Dermis microvascular lymphatic vessel endothelial cell (primary cell): ENCODE measurements around the gene NOD2. TPM values are rescaled to one million over a fixed set of nuclear protein-coding genes. Genes with fewer than 3 reads are reported as not detected.

Experiments
- DNase-seq, 2 donors: peaks; one replicate each; pipeline versions ENCODE4 v3.0.0 to v3.0.0-alpha.2; 2010; ENCODE audit warnings: low read depth in 2 of 2
- total RNA-seq: library from RNA; depleted of rRNA; stranded (reverse); fragments of >200 nt; gene quantifications from 2 replicates; pipeline ENCODE4 v1.2.1, GENCODE V29; 2014

Gene NOD2
- total RNA-seq, 1 donor from 2014 or later, result 0.26 TPM

DNA sequence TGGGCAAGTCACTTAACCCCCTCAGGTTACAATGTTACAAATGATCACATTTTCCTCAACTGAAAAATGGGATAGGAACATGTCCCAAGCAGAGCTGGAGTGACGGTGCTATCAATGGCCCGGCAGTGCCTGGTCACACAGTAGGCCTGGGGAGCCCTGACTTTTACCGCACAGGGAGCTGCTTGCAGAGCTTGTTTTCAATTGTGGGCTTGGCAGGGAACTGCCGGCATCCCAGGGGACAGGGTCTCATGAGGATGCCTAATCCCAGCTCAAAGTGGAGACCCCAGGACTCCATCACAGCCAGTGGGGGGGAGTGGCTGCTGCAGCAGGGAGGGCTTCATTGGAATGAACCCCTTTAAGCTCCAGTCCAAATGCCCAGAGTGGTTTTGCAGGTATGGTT lies 23.7 kb upstream of the NOD2 start:
- no peak for DNase-seq

DNA sequence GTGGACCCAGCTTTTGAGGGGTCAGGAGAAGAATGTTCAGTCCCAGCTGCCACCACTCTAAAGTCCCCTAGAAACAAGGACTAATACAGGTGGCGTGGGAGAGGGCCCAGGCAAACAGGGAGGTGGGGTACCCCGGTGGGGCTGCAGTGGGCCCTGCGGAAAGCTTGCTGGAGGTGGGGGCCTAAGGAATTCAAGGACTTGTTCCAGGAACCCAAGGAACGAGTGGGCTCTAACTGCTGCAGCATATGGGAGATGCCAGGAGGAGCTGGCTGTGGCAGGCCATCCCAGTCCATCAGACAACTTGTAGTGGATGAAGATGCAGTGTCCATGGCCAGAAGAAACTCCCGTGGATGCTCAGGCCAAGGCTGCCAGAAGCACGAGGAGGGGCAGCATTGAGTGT lies 22.9 kb upstream of the NOD2 start:
- no peak for DNase-seq

DNA sequence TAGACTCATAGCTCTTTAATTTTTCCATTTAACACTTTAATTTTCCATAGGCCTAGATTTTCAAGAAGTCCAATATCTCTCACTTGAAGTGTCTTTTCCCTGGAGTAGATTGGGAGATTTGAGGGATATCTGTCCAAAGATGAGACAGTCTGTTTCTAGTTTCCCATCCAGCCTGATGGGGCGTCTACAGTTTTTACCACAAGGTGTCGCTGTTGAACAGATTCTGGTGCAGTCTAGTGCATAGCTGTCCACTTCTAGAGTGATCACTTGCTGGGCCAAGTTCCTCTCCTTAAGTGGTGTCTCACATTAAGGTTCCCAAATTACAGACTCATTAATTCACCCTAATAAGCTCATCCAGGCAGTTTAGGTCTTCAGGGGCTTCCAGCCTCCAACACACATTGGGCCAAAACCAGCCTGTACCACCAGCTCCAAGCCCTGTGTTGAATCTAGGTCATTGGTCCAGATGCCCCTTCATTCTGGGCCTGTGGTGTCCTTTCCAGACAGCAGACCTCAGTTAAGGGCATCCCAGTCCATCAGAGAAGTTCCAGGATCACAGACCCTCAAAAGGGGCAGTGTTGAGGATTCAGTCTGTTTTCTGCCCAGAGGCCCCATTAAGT lies 21.7 kb upstream of the NOD2 start:
- DNase-seq, result peak in 1 of 2 donors; percentile 48

DNA sequence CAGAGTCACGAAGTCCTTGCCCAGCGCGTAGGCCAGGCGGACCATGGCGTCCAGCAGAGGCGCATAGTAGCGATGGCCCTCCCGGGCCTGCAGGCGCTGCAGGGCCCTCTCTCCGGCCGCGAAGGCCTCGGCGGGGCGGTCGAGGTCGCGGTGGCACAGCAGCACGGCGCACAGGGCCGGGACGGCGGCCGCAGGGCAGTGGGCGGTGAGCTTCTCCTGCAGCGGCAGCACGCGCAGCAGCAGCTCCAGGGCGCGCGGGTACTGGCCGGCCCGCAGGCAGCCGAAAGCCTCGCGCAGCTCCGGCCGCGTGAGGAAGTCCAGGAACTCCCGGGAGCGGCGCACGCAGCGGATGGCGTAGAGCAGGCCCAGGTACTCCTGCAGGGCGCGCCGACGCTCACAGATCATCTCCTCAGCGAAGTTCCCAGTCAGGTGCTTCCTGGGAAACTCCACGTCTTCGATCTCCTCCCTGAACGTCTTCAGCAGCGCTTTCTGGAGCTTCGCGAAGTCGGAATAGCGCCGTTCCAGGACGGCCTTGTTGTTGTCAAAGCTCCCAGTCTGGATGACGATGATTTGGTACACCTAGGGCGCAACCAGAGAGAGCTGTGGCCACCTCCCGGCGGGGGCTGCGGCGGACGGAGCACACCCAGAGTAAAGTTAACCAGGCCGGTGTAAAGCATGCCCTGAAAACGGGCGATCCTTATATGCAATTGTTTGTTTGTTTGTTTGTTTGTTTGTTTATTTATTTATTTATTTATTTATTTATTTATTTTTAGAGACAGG lies 19.7 kb upstream of the NOD2 start:
- no peak for DNase-seq

DNA sequence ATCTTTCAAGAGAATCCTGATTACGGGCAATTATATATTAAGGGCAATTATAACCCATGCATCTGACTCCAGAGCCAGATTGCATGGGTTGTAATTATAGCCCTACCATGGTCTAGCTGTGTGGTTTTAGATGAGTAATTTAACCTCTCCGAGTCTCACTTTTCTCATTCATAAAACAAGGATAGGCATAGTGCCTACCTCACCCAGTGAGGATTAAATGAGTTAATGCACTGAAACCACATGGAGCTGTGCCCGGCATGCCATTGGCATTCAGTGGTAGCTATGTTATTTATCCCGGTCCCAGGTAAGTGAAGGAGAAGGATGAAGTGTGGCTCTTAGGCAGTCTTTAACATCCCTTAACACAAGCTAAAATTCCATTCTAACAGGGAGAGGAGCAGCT lies 18.6 kb upstream of the NOD2 start:
- no peak for DNase-seq

DNA sequence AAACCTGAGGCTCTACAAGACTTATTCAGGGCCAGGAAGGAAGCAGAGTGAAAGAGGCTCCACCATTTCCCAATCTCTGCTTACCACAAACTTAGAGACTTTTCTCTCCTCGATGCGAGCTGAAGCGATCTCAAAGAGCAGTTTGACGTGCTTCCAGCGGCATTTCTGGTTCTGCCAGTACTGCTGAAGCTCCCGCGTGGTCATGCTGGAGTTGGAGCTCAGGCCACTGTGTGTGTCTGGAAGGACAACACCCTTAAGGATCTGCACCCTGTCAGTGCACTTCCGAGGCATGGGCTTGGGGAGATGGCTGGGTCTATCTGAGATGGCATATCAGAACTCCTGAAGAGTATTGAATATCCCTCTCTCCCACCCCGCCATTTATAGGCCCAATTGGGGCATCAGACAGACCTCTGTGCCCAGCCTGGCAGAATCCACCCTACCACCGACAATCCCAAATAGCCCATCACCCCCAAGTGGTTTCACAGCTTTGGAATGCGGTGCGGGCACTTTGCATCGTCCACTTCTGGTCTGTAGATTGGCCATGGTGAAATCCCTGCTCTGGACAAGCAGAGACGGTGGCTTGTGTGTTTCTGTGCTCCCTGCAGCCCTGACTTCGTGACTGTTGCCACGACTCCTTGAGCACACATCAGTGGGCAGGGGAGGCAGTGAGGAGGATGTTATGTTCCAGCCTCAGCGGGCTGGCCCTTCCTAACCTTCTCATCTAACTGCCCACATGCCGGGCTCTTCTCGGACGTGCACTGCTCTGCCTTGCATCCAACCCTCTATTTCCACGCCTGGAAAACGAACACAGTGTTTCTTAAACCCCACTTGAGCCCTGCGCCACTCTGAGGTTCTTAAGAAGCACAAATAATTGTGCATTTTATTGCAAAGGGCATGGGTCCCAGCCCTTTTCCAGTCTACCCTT lies 17.5 kb upstream of the NOD2 start:
- DNase-seq, result no peak

DNA sequence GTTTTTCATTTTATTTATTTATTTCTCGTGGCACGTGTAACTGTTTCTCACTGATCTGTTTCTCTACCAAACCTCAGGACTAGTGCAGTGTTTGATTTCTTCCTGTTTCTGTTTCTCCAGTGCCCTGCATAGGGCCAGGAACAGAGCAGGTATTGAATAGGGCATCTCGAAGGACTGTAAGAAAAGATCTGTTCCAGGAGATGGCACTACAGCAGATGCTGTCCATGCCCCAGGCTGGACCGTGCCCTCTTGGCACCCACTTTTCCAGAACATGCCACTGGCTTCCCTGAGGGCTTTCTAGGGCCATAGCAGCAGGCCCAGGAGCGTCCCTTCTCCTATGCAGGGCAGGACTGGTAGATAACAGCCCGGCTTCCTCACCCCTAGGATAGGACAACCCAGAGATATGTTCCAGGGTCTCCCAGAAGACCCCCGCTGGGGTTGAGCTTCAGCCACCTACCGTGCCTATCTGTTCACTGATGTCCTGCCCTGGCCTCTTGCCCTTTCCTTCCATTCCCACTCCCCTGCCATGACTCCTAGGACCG lies 16.7 kb upstream of the NOD2 start:
- DNase-seq, result no peak

DNA sequence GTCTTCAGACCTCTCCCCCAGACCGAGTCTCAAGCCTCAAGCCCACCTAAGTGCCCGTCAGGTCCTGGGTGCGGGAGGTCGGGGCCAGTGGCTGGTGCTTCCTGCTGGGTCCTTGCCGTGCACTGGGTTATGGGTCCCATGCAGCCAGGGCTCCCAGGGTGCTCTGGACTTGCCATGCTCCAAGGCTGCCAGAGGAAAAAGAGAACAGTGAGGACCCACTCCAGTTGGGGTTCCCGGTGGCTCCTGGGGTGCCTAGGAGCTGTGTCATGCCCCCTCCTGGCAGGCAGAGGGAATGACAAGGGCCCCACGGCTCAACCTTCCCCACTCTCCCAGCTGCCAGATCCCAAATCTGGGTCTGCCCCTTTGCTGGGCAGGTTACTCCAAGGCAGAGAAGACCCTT lies 16.1 kb upstream of the NOD2 start:
- no peak for DNase-seq

DNA sequence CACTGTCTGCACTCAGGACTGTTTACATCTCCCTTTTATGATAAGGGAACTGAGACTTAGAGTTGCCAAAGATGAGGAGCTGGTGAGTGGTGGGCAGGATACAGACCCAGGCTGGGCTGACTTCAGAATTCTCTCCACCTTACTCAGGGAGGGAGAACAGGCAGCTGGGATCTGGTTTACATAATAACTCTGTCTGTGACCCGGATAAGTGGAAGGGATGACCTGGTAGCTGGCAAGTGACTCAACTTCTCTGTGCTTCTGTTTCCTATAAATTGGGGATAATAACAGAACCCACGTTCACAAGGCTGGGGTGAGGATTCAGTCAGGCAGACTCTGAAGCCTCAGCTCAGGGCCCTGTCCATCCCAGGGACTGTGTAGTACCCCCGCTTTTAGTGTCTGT lies 14.9 kb upstream of the NOD2 start:
- no peak for DNase-seq

DNA sequence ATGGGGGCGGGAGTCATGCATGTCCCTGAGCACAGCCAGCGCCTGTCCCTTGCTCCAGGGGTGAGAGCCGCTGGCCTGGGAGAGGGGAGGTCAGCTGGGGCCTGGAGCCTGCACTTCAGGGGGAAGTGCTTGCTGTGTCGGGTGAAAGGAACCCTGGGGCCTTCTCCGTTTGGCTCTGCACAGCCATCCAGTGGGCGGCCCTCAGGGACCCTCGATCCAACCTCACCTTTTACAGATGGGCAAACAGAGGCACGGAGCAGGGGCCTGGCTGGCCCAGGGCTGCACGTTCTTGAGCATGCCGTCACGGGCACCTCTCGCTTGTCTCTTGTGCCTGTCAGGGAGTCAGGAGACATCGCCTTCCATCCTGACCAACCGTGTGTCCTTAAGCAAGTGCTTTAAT lies 14.1 kb upstream of the NOD2 start:
- DNase-seq, result no peak

DNA sequence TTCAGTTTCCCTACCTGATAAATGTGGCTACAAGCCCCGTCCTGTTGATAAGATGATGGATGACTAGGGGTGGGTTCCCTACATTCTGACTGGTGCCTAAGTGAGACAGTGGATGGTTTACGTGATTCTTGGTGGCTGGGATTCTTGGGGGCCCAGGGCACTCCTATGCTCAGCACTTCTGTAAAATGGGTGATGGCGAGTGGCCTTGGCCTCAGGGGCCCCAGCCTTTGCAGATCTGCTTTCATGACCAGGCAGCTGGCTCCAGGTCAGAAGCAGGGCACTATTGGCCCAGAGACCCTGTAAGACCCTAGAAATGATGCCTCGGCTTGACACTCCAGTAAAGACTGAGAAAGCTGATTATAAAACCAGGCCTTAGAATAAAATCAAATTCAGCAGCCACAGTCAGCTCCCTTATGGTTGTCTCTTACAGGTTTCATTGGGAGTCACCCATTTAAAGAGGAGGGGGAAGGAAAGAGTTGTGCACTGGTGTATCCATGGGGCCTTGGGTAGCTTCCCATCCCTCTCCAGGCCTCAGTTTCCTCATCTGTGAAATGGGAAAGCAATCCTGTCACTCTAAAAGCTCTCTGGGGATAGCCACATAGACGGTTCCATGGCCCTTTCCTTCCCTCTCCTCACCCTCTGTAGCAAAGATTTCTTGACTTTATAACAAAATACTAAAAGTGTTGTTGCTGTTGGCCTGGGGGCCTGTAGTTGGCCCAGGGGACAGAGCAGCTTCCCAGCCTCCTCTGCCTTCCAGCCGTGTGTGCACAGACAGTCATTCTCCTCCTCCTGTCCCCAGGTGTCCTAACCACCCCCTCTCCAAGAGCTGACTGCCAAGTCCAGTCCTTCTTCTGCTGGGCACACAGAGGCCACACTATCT lies 13.5 kb upstream of the NOD2 start:
- DNase-seq, result no peak

DNA sequence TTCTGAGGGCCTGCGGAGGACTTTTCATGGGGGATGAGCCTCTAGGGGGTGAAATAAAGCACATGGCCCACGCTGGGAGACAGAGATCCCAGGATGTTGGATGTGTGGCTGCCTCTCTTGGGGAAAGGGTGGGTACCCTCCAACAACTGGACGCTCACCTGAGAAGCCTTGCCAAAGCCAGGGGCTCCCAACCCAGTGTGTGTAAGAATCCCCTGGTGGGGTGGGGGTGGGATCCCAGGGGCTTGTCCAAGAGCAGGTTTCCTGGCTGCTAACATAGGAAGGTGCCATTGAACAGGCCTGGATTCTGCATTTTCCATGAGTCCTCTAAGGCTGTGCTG lies 12.9 kb upstream of the NOD2 start:
- no peak for DNase-seq

DNA sequence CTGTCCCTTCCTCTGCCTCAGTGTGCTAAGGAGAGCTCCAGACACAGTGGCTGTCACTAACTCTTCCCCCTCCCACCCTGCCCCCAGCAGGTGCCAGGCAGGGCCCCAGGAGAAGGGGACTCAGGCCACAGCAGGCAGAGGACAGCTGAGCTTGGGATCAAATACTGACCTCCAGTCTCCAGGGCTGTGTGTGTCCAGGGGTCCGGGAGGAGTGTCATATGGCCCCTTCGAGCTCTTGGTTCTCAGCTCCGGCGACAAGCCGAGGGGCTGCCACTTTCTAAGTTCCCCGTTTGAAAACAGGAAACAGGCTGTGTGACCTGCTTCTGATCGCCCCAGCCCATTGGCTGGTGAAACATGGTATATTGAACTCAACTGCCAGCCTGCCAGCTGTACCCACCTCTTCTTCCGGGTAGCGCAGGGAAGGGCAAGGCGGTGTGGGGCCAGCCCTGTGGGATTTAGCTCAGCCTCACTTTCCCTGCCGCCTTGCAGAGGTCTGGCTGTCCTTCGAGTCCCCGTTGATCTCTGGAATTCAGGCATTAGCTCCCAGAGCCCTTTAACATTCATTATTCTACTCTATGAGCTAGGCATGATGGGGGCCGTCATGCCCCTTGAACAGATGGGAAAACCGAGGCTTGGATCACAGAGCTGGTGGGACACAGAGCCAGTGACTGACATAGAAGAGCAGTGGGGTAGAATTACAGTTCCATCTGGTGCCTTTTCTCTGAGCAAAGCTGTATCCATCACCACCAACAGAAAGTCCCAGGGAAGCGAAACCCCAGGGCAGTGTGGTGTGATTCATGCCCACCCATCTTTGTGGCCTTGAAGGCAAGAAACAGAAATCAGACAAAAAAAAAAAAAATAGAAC lies 12.2 kb upstream of the NOD2 start, which contains the start of gene SNX20:
SNX20 (minus strand) TSS at position 292 of the 865 bp plus-strand sequence. CDS start 3,786 bp downstream, outside the sequence.
- DNase-seq, result no peak

DNA sequence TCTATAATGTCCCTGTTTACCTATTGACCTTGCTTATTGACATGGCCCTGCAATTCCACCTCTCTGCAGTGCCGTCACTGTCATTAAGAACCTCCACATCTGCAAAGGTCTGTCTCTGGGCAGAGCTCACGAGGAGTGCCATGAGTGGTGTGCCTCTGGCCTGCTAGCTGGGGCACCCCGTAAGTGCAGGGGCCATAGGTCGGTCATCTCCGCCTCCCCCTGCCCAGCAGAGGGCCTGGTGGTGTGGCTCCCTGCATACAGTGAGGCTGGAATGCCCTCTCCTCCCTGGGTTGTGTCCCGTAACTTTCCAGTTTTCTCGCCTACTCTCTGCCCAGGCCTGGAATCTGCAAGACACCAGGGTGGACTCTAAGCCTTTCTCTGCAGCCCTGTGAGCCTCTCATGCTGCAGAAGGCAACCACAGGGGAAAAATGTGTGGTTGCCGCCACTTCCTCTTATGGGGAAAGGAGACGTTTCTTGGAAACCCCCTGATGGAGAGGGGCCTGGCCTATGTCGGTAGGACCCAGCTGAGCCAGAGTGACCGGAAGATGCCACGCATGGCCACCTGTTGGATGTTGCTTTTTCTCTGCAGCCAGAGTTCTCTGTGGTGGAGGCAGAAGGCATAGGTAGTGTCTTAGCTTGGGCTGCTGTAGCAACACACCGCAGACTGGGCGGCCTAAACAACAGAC lies 9.6 kb upstream of the NOD2 start:
- no peak for DNase-seq

DNA sequence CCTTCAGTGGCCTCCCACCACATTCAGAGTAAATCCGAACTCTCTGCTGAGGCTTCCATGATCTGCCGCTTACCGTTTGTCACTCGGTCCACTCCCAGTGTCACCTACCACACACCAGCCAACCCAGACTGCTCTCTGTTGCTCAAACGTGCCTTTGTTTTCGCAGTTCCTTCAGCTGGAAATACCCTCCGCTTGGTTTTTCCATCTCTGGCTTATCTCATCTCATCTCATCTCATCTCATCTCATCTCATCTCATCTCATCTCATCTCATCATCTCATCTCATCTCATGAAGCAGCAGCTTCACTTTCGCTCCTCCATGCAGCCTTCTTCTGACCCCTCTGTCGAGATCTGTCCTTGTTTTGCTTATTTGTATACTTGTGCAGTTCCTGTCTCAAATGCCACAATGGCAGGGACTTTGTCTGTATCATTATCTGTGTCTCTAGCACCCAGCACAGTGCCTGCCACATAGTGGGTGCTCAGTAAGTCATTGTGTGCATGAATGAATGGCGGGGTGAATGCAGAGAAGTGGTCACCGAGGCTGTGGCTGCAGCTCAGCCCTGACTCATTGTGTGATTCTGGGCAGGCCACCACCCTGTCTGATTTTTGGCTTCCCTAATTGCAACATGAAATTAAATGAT lies 8.5 kb upstream of the NOD2 start:
- DNase-seq, result no peak

DNA sequence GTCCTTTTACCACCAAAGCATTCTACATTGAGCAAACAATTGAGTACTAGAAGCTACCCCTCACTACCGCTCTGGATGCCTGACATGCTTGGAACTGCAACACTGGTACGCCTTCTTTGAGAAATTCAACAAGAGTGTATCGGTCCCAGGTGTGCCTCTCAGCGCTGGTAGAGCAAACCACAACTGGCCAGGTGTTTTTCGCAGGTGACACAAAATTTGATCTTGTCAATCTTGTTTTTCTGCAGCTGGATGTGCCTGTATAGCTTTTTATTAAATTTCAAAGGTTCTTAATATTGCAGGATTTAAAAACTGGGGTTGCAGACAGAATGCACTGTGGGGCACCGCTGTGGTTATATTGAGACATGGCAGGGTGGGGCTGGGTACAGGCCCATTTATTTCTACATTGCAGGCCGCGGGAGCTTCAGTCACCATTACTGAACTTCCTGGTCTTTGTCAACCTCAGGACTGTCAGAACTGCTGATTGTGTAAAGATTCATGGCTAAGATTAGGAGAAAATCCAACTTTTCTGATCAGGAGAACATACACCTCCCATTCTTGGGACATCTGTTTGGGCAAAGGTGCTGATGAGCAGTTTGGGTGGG lies 7.8 kb upstream of the NOD2 start:
- DNase-seq, result no peak

DNA sequence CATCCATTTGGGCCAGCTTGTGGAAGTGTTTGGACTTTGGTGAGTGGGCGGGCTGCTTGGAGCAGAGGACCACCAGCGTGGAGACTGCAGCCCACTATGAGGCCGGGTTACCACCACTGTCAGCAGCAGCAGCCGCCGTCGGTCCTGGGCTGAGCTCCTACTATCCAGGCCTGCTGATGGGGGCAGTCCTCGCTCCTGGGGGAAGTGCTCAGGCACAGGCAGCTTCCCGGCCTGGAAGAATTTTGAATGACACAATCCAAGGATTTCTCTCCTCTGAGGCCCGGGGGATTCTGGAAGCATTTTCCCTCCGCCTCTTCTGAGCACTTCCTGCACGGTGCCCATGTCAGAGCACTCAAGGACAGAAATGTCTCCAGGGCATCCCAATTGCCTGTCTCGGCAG lies 5.3 kb upstream of the NOD2 start:
- no peak for DNase-seq

DNA sequence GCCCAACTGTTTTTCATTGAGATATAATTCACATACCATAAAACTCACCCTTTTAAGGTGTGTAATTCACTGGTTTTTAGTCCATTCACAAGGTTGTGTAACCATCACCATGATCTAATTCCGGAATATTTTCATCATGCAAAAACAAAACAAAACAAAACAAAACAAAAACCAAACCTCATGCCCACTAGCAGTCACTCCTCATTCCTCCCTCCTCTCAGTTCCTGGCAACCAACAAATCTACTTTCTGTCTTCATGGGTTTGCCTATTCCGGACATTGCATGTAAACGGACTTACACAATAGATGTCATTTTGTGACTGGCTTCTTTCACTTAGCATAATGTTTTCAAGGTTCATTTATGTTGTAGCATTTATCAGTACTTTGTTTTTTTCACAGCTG lies 4.5 kb upstream of the NOD2 start:
- no peak for DNase-seq

DNA sequence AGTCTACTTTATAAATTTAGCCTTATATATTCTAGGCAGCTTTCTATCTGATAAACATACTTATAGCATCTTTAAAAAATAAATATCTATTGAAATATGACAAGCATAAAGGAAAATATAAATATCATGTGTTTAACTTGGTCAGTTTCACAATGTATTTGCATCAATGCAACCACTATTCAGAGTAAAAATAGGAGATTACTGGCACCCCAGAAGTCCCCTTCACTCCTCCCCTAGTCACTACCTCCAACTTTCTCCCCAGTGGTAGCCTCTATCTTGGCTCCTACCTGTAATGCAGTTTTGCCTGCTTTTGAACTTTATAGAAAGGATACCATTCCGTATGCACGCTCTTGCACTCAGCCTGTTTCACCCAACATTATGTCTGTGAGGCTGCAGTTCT lies 3.2 kb upstream of the NOD2 start:
- no peak for DNase-seq
